Measurements from ENCODE around the gene UBA3. TPM values are rescaled to one million over a fixed set of nuclear protein-coding genes. Genes with fewer than 3 reads are reported as not detected.

Gene UBA3
- total RNA-seq, 1 donor from 2014 or later, result 48.3 TPM

DNA sequence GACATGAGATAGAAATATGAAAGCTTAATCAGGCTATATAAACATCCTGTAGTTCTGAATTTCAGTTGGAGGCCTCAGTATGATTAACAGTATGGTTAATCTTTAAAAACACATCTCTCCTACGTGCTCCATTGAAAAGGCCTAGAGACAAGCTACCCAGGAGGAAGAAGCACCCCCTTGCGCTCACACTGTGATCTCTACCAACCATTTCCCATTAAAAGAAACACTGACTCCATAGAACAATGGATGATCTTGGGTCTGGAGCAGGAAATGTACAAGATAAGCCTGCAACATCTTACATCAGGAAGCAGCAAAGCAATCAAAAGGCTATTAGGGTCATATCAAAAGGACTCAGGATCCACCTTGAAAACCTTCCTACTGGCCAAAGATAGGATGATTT is 63.3 kb downstream of the UBA3 start:
- peaks cover 15% of the 10 kb centered on the region for H3K36me3 ChIP-seq
- TF ChIP-seq, protein P1, sequence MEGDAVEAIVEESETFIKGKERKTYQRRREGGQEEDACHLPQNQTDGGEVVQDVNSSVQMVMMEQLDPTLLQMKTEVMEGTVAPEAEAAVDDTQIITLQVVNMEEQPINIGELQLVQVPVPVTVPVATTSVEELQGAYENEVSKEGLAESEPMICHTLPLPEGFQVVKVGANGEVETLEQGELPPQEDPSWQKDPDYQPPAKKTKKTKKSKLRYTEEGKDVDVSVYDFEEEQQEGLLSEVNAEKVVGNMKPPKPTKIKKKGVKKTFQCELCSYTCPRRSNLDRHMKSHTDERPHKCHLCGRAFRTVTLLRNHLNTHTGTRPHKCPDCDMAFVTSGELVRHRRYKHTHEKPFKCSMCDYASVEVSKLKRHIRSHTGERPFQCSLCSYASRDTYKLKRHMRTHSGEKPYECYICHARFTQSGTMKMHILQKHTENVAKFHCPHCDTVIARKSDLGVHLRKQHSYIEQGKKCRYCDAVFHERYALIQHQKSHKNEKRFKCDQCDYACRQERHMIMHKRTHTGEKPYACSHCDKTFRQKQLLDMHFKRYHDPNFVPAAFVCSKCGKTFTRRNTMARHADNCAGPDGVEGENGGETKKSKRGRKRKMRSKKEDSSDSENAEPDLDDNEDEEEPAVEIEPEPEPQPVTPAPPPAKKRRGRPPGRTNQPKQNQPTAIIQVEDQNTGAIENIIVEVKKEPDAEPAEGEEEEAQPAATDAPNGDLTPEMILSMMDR (IDR thresholded peaks at IDR 0.05), result no peak
- ATAC-seq (no peak), DNase-seq (no peak)
- no peaks in the 10 kb centered on the region for H3K27me3 ChIP-seq (ENCODE audit: low read depth)
- no peaks in the 10 kb centered on the region for H3K9me3 ChIP-seq
- intact Hi-C loops (cut with DNase I), result no loop called here
- no peak overlapping the region for H3K4me3 ChIP-seq
- H3K27ac ChIP-seq, result no peak overlapping the region
- H3K4me1 ChIP-seq, result peaks cover 19% of the 10 kb centered on the region

DNA sequence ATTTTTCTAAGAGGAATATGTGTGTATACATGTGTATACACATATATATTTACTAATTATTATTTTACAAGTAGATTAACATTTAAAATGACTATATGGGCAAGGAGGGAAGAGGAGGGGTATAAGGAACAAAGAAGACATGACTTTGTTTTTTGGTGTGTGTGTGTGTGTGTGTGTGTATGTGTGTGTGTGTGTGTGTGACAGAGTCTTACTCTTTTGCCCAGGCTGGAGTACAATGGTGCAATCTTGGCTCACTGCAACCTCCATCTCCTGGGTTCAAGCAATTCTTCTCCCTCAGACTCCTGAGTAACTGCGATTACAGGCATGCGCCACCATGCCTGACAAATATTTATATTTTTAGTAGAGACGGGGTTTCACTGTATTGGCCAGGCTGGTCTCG is 64.1 kb downstream of the UBA3 start:
- no peak for DNase-seq
- no peaks in the 10 kb centered on the region for H3K27me3 ChIP-seq (ENCODE audit: low read depth)
- H3K36me3 ChIP-seq, result peaks cover 7% of the 10 kb centered on the region
- intact Hi-C loops (cut with DNase I), result no loop called here
- no peak overlapping the region for H3K4me3 ChIP-seq
- peaks cover 19% of the 10 kb centered on the region for H3K4me1 ChIP-seq
- no peak for ATAC-seq
- no peak overlapping the region for H3K27ac ChIP-seq
- H3K9me3 ChIP-seq, result no peaks in the 10 kb centered on the region
- TF ChIP-seq, protein P1 (IDR thresholded peaks at IDR 0.05), result no peak

DNA sequence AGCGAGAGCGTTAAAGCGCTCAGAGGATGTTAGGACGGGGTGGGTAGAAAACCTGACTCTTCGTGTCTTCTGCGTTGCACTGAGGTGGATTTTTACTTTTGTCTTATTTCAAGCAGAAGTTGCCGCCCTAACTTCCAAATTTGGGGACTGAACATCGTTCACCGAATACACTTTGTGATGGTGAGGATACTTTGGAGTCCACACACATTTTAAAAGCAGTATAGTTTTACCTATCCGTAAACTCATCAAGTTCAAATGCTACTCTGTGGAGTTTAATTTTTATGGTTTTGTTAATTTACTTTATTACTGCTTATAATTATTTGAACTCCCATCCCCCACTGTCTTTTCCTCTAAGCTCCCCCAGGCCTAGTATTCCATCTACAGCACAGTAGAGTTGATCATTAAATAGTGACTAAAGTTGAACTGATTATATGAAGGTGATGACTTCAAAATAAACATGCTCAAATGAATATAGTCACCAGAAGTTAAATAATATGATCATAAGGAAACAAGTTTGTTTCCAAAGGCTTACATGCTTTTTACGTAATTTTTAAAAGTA is 66.1 kb downstream of the UBA3 start:
- intact Hi-C loops (cut with DNase I), result no loop called here
- TF ChIP-seq, protein P1 (IDR thresholded peaks at IDR 0.05), result no peak
- Histone ChIP-seq H3K27ac (peak overlapping the region; percentile 100), H3K9me3 (no peaks in the 10 kb centered on the region), H3K27me3 (ENCODE audit: low read depth) (no peaks in the 10 kb centered on the region), H3K4me3 (peak overlapping the region; percentile 79), H3K36me3 (peaks cover 17% of the 10 kb centered on the region), H3K4me1 (peaks cover 35% of the 10 kb centered on the region)
- DNase-seq (no peak), ATAC-seq (no peak)

DNA sequence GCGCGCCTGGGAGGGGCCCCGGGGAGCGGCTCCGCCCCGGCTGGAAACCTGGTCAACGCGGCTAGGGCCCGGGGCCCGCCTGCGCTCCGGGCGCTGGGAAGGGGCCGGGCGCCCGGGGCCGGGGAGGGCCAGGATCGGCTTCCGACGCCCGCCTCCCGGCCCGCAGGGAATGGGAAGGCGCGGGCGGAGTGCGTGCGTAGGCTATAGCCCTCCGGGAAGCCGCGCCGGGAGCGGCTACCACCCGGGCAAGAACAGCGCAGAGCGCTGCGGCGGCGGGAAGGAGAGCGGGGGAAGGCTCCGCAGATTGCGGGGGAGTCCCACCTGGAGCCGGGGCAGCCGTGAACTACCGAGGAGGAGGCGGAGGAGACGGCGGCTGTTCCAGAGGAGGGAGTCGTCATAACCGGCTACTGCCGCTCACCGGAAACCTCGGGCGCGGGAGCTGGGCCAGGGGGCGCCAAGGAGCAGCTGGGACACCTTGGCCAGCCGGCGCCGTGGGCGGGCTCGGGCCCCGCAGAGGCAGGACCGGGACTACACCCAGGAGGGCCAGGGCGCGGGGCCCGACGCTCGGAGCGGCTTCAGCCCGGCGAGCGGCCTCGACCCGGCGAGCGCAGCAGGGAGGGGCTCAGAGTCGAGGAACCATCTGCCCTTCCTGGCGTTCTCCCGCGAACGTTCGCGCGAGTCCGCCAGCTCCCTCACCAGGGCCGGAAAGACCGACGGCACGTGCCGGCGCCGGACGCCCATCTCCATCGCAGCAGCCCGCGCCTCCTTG is 66.7 kb downstream of the UBA3 start, which contains the start of gene EOGT:
EOGT (minus strand) TSS at position 432 of the 769 bp plus-strand sequence. CDS start 3,838 bp downstream, outside the sequence.
- H3K27ac ChIP-seq, result peak within 1 kb of the TSS; percentile 100
- H3K36me3 ChIP-seq, result peaks cover 21% of the 10 kb centered on the region
- H3K4me3 ChIP-seq, result peak within 1 kb of the TSS; percentile 79
- ATAC-seq, result peak; percentile 95
- H3K27me3 ChIP-seq (ENCODE audit: low read depth), result no peaks in the 10 kb centered on the region
- intact Hi-C loops (cut with DNase I), result no loop called here
- peaks cover 42% of the 10 kb centered on the region for H3K4me1 ChIP-seq
- H3K9me3 ChIP-seq, result no peaks in the 10 kb centered on the region
- TF ChIP-seq, protein P1 (IDR thresholded peaks at IDR 0.05), result peak; percentile 60
- peak; percentile 94 for DNase-seq

DNA sequence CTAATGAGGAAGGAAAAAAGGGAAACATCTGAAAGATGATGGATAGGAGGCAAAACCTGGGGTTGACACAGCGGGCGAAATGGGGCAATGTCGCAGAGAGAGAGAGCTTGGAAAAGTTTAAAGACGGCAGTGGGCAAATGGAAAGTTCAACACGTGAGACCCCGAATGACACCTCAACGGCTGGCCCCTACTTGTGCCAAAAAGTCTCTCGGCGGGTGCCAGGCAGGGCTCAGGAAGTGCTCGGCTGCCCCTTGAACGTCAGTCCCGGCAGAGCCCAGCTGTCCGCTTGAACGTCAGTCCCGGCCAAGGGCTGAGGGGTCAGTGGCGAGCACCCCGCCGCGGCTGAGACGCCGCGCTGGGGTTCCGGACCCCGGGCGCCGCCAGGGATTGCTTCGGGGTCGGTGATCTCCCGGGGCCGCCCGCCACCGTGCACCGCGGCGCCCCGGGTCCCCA is 67.3 kb downstream of the UBA3 start:
- peak; percentile 78 for DNase-seq
- Histone ChIP-seq H3K36me3 (peaks cover 27% of the 10 kb centered on the region), H3K27me3 (ENCODE audit: low read depth) (no peaks in the 10 kb centered on the region), H3K4me3 (peak overlapping the region; percentile 79), H3K9me3 (no peaks in the 10 kb centered on the region), H3K4me1 (peaks cover 44% of the 10 kb centered on the region), H3K27ac (peak overlapping the region; percentile 100)
- TF ChIP-seq, protein P1 (IDR thresholded peaks at IDR 0.05), result no peak
- peak; percentile 72 to 78 for ATAC-seq
- intact Hi-C loops (cut with DNase I), result no loop called here
